Middle frontal gyrus (tissue), 1 donor: ENCODE results near the gene GATD1.

ENCODE experiments used
- DNase-seq: peaks from one replicate; pipeline ENCODE4 v3.0.0-alpha.2; 2015; ENCODE audit warnings: low spot score; ENCODE audit errors: extremely low spot score

The GATD1 gene

GRCh38 chr11:727859-728748 lies 49.2 kb downstream of the GATD1 start:
- no peak for DNase-seq

- DNase-seq = no peak
Observed at GRCh38 chr11:727281-727701, 50.0 kb downstream of the GATD1 start.

- DNase-seq = no peak
Observed at GRCh38 chr11:726278-727220, 50.7 kb downstream of the GATD1 start.

GRCh38 chr11:725624-726202 lies 51.6 kb downstream of the GATD1 start:
- no peak for DNase-seq

- no peak for DNase-seq
Observed at GRCh38 chr11:724778-725386, 52.4 kb downstream of the GATD1 start.

GRCh38 chr11:724049-724777 lies 53.1 kb downstream of the GATD1 start:
- DNase-seq = no peak

GRCh38 chr11:723120-723883 lies 54.0 kb downstream of the GATD1 start:
- no peak for DNase-seq

- no peak for DNase-seq
Observed at GRCh38 chr11:722346-722811, 54.9 kb downstream of the GATD1 start.

GRCh38 chr11:721741-722345 lies 55.4 kb downstream of the GATD1 start:
- no peak for DNase-seq

GRCh38 chr11:721247-721740 lies 56.0 kb downstream of the GATD1 start:
- no peak for DNase-seq

GRCh38 chr11:720642-721246 lies 56.5 kb downstream of the GATD1 start:
- no peak for DNase-seq

GRCh38 chr11:720017-720641 lies 57.2 kb downstream of the GATD1 start:
- DNase-seq = no peak

GRCh38 chr11:719214-720016 lies 57.9 kb downstream of the GATD1 start:
- no peak for DNase-seq
